CD4-positive, alpha-beta T cell (primary cell): ENCODE data around the gene ABCG8. TPM values are rescaled to one million over a fixed set of nuclear protein-coding genes. Genes with fewer than 3 reads are reported as not detected.

ENCODE experiments used
- ATAC-seq: fragments of 200-7000 bp; cut with Tn5 transposase; one replicate; pipeline ENCODE4 v1.10.0; 2022; ENCODE audit warnings: mild to moderate bottlenecking; ENCODE audit not compliant: poor library complexity
- CTCF ChIA-PET: fragments of 350-600 bp; sonication (Branson Sonifier 250); formaldehyde crosslinking; loops from one replicate; lab custom pipeline; 2021; ENCODE audit warnings: antibody characterized with exemption, inconsistent platforms; lab: Charles Lee
- POLR2A ChIA-PET: fragments of 350-600 bp; sonication (Branson Sonifier 250); formaldehyde crosslinking; loops from one replicate; lab custom pipeline; 2021; ENCODE audit warnings: antibody characterized with exemption, inconsistent platforms; lab: Charles Lee
- DNase-seq, 14 experiments: peaks; one replicate each; pipeline ENCODE4 v3.0.0-alpha.2; 2013 to 2020; ENCODE audit warnings: mixed read lengths in 2 of 14
- H3K27ac ChIP-seq, 2 donors: one replicate each; pipeline versions ENCODE4 v1.5.1 to v1.7.0; 2013; ENCODE audit warnings: low read length in 2 of 2, low read depth in 1 of 2, mild to moderate bottlenecking in 1 of 2
- H3K27me3 ChIP-seq, 2 experiments: 1 replicate in 1 of 2; 2 replicates in 1 of 2; pipeline versions ENCODE4 v1.6.1 to v1.7.0; 2013; ENCODE audit warnings: low read length in 2 of 2, control low read depth in 1 of 2, mild to moderate bottlenecking in 1 of 2, moderate library complexity in 1 of 2; ENCODE audit not compliant: insufficient read depth in 2 of 2, control insufficient read depth in 1 of 2
- H3K36me3 ChIP-seq: one replicate; pipeline ENCODE4 v1.6.1; 2013; ENCODE audit warnings: low read length, control low read depth; ENCODE audit not compliant: insufficient read depth
- H3K4me1 ChIP-seq: one replicate; pipeline ENCODE4 v1.6.1; 2013; ENCODE audit warnings: low read length, control low read depth; ENCODE audit not compliant: insufficient read depth
- H3K4me3 ChIP-seq: one replicate; pipeline ENCODE4 v1.5.1; 2013; ENCODE audit warnings: mild to moderate bottlenecking, low read length, moderate library complexity
- H3K9me3 ChIP-seq, 2 experiments: 1 replicate in 1 of 2; 2 replicates in 1 of 2; pipeline versions ENCODE4 v1.6.1 to v1.7.0; 2013; ENCODE audit warnings: low read length in 2 of 2, mild to moderate bottlenecking in 2 of 2, control low read depth in 1 of 2, moderate library complexity in 1 of 2; ENCODE audit not compliant: control insufficient read depth in 1 of 2, insufficient read depth in 1 of 2
- H3K27ac Mint-ChIP-seq: one replicate; pipeline ENCODE4 v1.8.0; 2020; ENCODE audit warnings: mixed read lengths
- H3K27me3 Mint-ChIP-seq: one replicate; pipeline ENCODE4 v1.8.0; 2021; ENCODE audit warnings: mixed read lengths
- H3K36me3 Mint-ChIP-seq: one replicate; pipeline ENCODE4 v1.8.0; 2021; ENCODE audit warnings: low read depth, mixed read lengths
- H3K4me1 Mint-ChIP-seq: one replicate; pipeline ENCODE4 v1.8.0; 2021; ENCODE audit warnings: low read depth, mixed read lengths
- H3K4me3 Mint-ChIP-seq: one replicate; pipeline ENCODE4 v1.8.0; 2020; ENCODE audit warnings: mild to moderate bottlenecking, mixed read lengths
- H3K9me3 Mint-ChIP-seq: one replicate; pipeline ENCODE4 v1.8.0; 2020; ENCODE audit warnings: mixed read lengths
- CTCF ChIP-seq: fragments of 200-600 bp; IDR thresholded peaks from one replicate; pipeline ENCODE4 v1.8.0; 2022; ENCODE audit warnings: antibody characterized with exemption, mild to moderate bottlenecking
- intact Hi-C, 2 experiments: fragments of 100-400 bp; cut with DNase I in 1 of 2; cut with micrococcal nuclease in 1 of 2; formaldehyde crosslinking; loops; one replicate each; pipeline versions ENCODE4 v1.15.1 to v1.9.0; 2023 to 2025; cut with DNase I, micrococcal nuclease
- total RNA-seq, 174 experiments: library from RNA in 2 of 174; stranded (reverse) in 2 of 174; gene quantifications; one replicate each; pipeline ENCODE4 v1.2.3 and lab custom pipeline; 2021 to 2026

The ABCG8 gene
- total RNA-seq, 2 experiments from 2014 or later = not detected

GRCh38 chr2:43798300-43798699, 40.5 kb upstream of the ABCG8 start:
- intact Hi-C loops = no loop called here
- POLR2A ChIA-PET = no interaction called here

GRCh38 chr2:43800894-43801293, 37.9 kb upstream of the ABCG8 start:
- Mint-ChIP-seq H3K27ac (no peak overlapping the region), H3K4me1 (no peaks in the 10 kb centered on the region), H3K36me3 (peaks cover 8% of the 10 kb centered on the region), H3K9me3 (no peaks in the 10 kb centered on the region), H3K4me3 (no peak overlapping the region), H3K27me3 (no peaks in the 10 kb centered on the region)
- no peak for TF ChIP-seq CTCF
- intact Hi-C loops = no loop called here
- Histone ChIP-seq H3K27me3 (no peaks in the 10 kb centered on the region), H3K9me3 (no peaks in the 10 kb centered on the region), H3K36me3 (no peaks in the 10 kb centered on the region), H3K27ac (no peak overlapping the region), H3K4me1 (no peaks in the 10 kb centered on the region), H3K4me3 (no peak overlapping the region)
- ATAC-seq (no peak), DNase-seq (no peak)
- ChIA-PET CTCF (interaction anchor here (1.0 kb wide), 1 partner anchor 66 kb away, joined by 3 read pairs; no protein-coding TSS in a partner anchor), POLR2A (no interaction called here)

More at GRCh38 chr2:43798300-43798699, 40.5 kb upstream of the ABCG8 start:
- DNase-seq = no peak
- Mint-ChIP-seq H3K36me3 (peaks cover 5% of the 10 kb centered on the region), H3K4me3 (no peak overlapping the region), H3K9me3 (no peaks in the 10 kb centered on the region), H3K27ac (no peak overlapping the region), H3K4me1 (no peaks in the 10 kb centered on the region), H3K27me3 (no peaks in the 10 kb centered on the region)
- H3K27me3 ChIP-seq = no peaks in the 10 kb centered on the region
- H3K4me3 ChIP-seq = no peak overlapping the region
- TF ChIP-seq CTCF = no peak
- no peak overlapping the region for H3K27ac ChIP-seq
- no peaks in the 10 kb centered on the region for H3K4me1 ChIP-seq
- H3K36me3 ChIP-seq = no peaks in the 10 kb centered on the region
- H3K9me3 ChIP-seq = no peaks in the 10 kb centered on the region
- CTCF ChIA-PET = interaction anchor here (1.4 kb wide), 1 partner anchor 9 kb away, joined by 3 read pairs; no protein-coding TSS in a partner anchor
- no peak for ATAC-seq

- no peaks in the 10 kb centered on the region for H3K36me3 ChIP-seq
- H3K4me1 ChIP-seq = no peaks in the 10 kb centered on the region
- H3K27ac ChIP-seq = no peak overlapping the region
- no peaks in the 10 kb centered on the region for H3K4me1 Mint-ChIP-seq
- TF ChIP-seq CTCF = no peak
- H3K4me3 Mint-ChIP-seq = no peak overlapping the region
- no peak overlapping the region for H3K27ac Mint-ChIP-seq
- H3K36me3 Mint-ChIP-seq = peaks cover 13% of the 10 kb centered on the region
- intact Hi-C loops = no loop called here
- H3K9me3 ChIP-seq = no peaks in the 10 kb centered on the region
- CTCF ChIA-PET = no interaction called here
- H3K9me3 Mint-ChIP-seq = no peaks in the 10 kb centered on the region
- no peaks in the 10 kb centered on the region for H3K27me3 ChIP-seq
- no peaks in the 10 kb centered on the region for H3K27me3 Mint-ChIP-seq
- DNase-seq (no peak), ATAC-seq (no peak)
- POLR2A ChIA-PET = no interaction called here
- H3K4me3 ChIP-seq = no peak overlapping the region
Measured at GRCh38 chr2:43802135-43802534, 36.6 kb upstream of the ABCG8 start.
